Mucosa of descending colon (tissue), 3 donors: ENCODE measurements around the gene SLC4A1. TPM values are rescaled to one million over a fixed set of nuclear protein-coding genes. Genes with fewer than 3 reads are reported as not detected.
A peak's percentile ranks its signal among the peaks of the same experiment; 100 is the strongest.

ENCODE experiments used
- ATAC-seq: fragments of 200-7000 bp; cut with Tn5 transposase; one replicate; pipeline ENCODE4 v1.9.1; 2020; ENCODE audit warnings: mild to moderate bottlenecking, moderate library complexity
- DNase-seq, 3 donors: peaks; one replicate each; pipeline ENCODE4 v3.0.0-alpha.2; 2020
- H3K36me3 ChIP-seq: fragments of 200-600 bp; one replicate; pipeline ENCODE4 v1.8.0; 2021; ENCODE audit warnings: low read depth, mild to moderate bottlenecking
- H3K4me1 ChIP-seq: fragments of 200-600 bp; one replicate; pipeline ENCODE4 v1.8.0; 2021; ENCODE audit warnings: low read depth, mild to moderate bottlenecking
- H3K4me3 ChIP-seq: fragments of 200-600 bp; one replicate; pipeline ENCODE4 v1.8.0; 2021; ENCODE audit warnings: mild to moderate bottlenecking
- H3K9me3 ChIP-seq: fragments of 200-600 bp; one replicate; pipeline ENCODE4 v1.8.0; 2021; ENCODE audit warnings: mild to moderate bottlenecking
- CTCF ChIP-seq: fragments of 200-600 bp; IDR thresholded peaks from one replicate; pipeline ENCODE4 v1.8.0; 2022; ENCODE audit warnings: antibody characterized with exemption, mild to moderate bottlenecking
- intact Hi-C, 2 donors: fragments of 100-400 bp; cut with DNase I in 1 of 2; cut with micrococcal nuclease in 1 of 2; formaldehyde crosslinking; loops; one replicate each; pipeline versions ENCODE4 v1.11.0 to v1.11.1; 2022; cut with DNase I, micrococcal nuclease
- total RNA-seq, 3 donors: library from RNA; stranded (reverse); fragmentation: NEBNext Ultra II Directional in 2 of 3; extraction: Animal tissue kit (Norgen Biotek cat#: 25700) in 2 of 3; gene quantifications; one replicate each; pipeline versions ENCODE4 v1.2.1 to v1.2.4, GENCODE V29; 2021 to 2023
- donor health status: DM: no; HTN: no; CAD: no; lungs with moderate emphysema.
- donor health status: DM: no; HTN: no; CAD: no.
- donor health status: DM: no; HTN: yes; CAD: no.

SLC4A1 gene
- total RNA-seq, 3 donors from 2014 or later, result not detected

- DNase-seq, result no peak
- no peaks in the 10 kb centered on the region for H3K9me3 ChIP-seq
- TF ChIP-seq CTCF, result no peak
- H3K36me3 ChIP-seq, result no peaks in the 10 kb centered on the region
- no peak overlapping the region for H3K4me3 ChIP-seq
- intact Hi-C loops, result no loop called here
- H3K4me1 ChIP-seq, result peaks cover 17% of the 10 kb centered on the region
- no peak for ATAC-seq
Observed at GRCh38 chr17:44205962-44206824, 61.7 kb downstream of the SLC4A1 start.

DNA sequence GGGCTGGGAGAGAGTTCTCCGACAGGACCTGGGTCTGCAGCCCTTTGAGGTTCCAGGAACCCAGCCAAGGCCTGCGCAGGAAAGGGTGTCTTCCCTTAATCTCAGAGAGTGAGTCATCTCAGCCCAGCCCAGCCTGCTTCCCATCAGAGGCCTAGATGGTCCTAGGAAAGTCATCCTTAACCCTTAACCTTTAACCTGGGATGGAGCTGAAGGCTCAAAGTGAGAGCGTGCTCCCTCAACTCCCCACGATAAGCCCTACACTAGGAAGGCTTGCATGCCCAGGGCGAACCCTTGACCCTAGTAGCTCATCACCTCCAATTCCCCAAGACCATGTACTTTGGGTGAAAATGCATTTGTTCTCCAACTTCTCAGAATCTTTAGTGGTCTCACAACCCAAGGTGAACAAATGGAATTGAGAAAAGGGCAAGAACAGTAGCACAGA is 63.5 kb downstream of the SLC4A1 start:
- DNase-seq (no peak), ATAC-seq (no peak)
- intact Hi-C loops, result no loop called here
- Histone ChIP-seq H3K4me3 (no peak overlapping the region), H3K36me3 (no peaks in the 10 kb centered on the region), H3K4me1 (peaks cover 9% of the 10 kb centered on the region), H3K9me3 (no peaks in the 10 kb centered on the region)
- no peak for TF ChIP-seq CTCF

DNA sequence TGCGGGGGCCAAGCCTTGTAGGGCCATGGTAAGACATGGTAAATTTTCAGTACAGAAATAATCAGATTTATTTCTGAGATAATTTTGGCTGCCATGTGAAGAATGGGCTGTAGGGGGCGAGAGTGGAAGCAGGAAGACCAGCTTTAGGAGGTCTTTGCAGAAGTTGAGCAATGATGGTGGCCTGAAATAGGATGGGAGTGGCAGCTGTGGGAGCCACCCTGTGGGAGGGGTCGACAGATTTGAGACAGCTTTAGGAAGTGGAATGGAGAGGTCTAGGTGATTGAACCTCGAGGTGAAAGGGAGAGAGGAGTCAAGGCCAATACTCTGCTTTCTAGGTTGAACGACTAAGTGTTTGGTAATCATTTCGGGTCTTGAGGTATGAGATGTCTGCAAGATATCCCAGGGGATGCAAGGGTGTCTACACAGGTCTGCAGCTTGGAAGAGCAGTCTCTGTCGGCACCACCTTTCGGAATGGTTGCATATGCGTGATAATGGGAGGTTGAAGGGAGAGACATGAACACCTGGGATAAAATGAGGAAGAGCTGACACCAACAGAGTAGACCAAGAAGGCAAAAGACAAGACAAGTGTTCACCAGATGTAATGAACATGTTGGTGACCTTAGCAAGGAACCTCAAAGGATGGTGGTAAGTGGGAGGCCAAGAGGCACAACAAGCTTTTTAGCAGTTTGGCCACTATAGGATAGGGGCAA is 64.0 kb downstream of the SLC4A1 start:
- no peak overlapping the region for H3K4me3 ChIP-seq
- DNase-seq (peak in 1 of 3 donors; percentile 68), ATAC-seq (no peak)
- peaks cover 9% of the 10 kb centered on the region for H3K4me1 ChIP-seq
- intact Hi-C loops, result no loop called here
- H3K9me3 ChIP-seq, result no peaks in the 10 kb centered on the region
- TF ChIP-seq CTCF, result peak; percentile 71
- H3K36me3 ChIP-seq, result no peaks in the 10 kb centered on the region

DNA sequence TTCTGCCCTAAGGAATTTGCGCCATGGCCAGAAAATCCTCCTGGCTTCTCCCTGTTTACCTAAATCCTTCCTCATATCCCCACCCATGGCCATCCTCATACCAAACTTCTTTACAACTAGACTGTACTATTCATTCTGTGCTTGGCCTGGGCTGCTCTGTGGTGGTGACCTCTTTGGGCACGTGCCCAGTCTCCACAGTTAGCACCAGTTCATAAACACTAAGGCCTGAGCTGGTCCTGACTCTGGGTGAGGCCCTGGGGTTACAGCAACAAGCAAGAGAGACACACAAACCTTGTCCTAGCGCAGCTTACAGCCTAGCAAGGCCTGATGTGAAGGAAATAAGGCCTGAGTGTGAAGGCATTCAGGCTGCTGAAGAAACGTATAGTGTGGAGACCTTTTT is 65.2 kb downstream of the SLC4A1 start:
- DNase-seq, result no peak
- no peak for ATAC-seq
- intact Hi-C loops, result no loop called here
- no peak overlapping the region for H3K4me3 ChIP-seq
- H3K9me3 ChIP-seq, result no peaks in the 10 kb centered on the region
- TF ChIP-seq CTCF, result no peak
- peaks cover 17% of the 10 kb centered on the region for H3K4me1 ChIP-seq
- no peaks in the 10 kb centered on the region for H3K36me3 ChIP-seq

GRCh38 chr17:44200478-44201155 is 67.3 kb downstream of the SLC4A1 start:
- Histone ChIP-seq H3K36me3 (no peaks in the 10 kb centered on the region), H3K4me1 (peaks cover 22% of the 10 kb centered on the region), H3K4me3 (peak overlapping the region; percentile 30), H3K9me3 (no peaks in the 10 kb centered on the region)
- no peak for TF ChIP-seq CTCF
- intact Hi-C loops, result no loop called here
- no peak for DNase-seq
- ATAC-seq, result no peak
